ENCODE results near the gene ARMC7.

DNA sequence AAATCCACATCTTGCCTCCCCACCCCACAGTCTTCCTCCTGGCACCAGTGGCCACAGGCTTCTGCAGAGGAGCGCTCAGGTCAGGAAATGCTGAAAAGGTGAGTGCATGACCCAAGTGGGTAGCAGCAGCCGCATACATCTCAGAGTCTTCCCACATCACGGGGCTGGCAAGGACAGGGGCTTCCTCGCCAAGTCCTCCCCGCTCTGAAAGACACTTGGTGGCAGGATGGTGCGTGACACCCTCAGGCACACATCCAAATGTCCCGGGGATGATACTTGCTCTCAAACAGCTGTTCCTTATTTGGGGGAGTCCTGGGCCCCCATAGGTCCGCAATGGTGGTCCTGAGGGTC, 30.8 kb upstream of the ARMC7 start:
- TF ChIP-seq, protein P1, sequence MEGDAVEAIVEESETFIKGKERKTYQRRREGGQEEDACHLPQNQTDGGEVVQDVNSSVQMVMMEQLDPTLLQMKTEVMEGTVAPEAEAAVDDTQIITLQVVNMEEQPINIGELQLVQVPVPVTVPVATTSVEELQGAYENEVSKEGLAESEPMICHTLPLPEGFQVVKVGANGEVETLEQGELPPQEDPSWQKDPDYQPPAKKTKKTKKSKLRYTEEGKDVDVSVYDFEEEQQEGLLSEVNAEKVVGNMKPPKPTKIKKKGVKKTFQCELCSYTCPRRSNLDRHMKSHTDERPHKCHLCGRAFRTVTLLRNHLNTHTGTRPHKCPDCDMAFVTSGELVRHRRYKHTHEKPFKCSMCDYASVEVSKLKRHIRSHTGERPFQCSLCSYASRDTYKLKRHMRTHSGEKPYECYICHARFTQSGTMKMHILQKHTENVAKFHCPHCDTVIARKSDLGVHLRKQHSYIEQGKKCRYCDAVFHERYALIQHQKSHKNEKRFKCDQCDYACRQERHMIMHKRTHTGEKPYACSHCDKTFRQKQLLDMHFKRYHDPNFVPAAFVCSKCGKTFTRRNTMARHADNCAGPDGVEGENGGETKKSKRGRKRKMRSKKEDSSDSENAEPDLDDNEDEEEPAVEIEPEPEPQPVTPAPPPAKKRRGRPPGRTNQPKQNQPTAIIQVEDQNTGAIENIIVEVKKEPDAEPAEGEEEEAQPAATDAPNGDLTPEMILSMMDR (IDR thresholded peaks at IDR 0.05) = no peak
- no peak for TF ChIP-seq POLR2A (IDR thresholded peaks at IDR 0.05; ENCODE audit: low read depth)

All from esophagus muscularis mucosa (tissue), 3 donors.